ENCODE results near the gene NEURL1. TPM values are rescaled to one million over a fixed set of nuclear protein-coding genes. Genes with fewer than 3 reads are reported as not detected.

The NEURL1 gene
- total RNA-seq, 2 experiments from 2014 or later = 0.47 TPM; not detected in 1

GRCh38 chr10:103553743-103554487 lies 60.4 kb downstream of the NEURL1 start:
- ChIA-PET POLR2A (no interaction called here), CTCF (ENCODE audit: unreplicated experiment) (no interaction called here)
- no peak overlapping the region for H3K4me3 ChIP-seq (ENCODE audit: low read depth, low read length, poor library complexity, severe bottlenecking)
- H4K20me1 ChIP-seq (ENCODE audit: insufficient read depth, low read length) = no peaks in the 10 kb centered on the region
- intact Hi-C loops (cut with micrococcal nuclease; ENCODE audit: unreplicated experiment) = no loop called here
- H3K79me2 ChIP-seq (ENCODE audit: insufficient read depth, low read depth, low read length) = no peaks in the 10 kb centered on the region
- no peak overlapping the region for H3K4me2 ChIP-seq (ENCODE audit: low read length)
- no peaks in the 10 kb centered on the region for H3K9me2 ChIP-seq (ENCODE audit: insufficient read depth, low read length)
- no peaks in the 10 kb centered on the region for H3K36me3 ChIP-seq (ENCODE audit: insufficient read depth, low read length)
- DNase-seq (ENCODE audit: low spot score) = no peak
- no peak overlapping the region for H2AFZ ChIP-seq (ENCODE audit: low read length)
- no peak for TF ChIP-seq EZH2phosphoT487 (IDR thresholded peaks at IDR 0.05; ENCODE audit: borderline replicate concordance, low read depth, low read length)
- TF ChIP-seq CTCF (conservative IDR thresholded peaks at IDR 0.05; ENCODE audit: low read length) = no peak
- H3K4me1 ChIP-seq (ENCODE audit: insufficient read depth, low read length, poor library complexity, severe bottlenecking) = peaks cover 9% of the 10 kb centered on the region
- H3K27ac ChIP-seq (ENCODE audit: low read depth, low read length, poor library complexity, severe bottlenecking) = no peak overlapping the region
- H3K9me3 ChIP-seq (ENCODE audit: low read length) = no peaks in the 10 kb centered on the region
- BruUV-seq (replicated peaks) = no TSS peak

GRCh38 chr10:103554488-103555324 lies 61.2 kb downstream of the NEURL1 start:
- TF ChIP-seq EZH2phosphoT487 (IDR thresholded peaks at IDR 0.05; ENCODE audit: borderline replicate concordance, low read depth, low read length) (no peak), CTCF (conservative IDR thresholded peaks at IDR 0.05; ENCODE audit: low read length) (no peak)
- intact Hi-C loops (cut with micrococcal nuclease; ENCODE audit: unreplicated experiment) = no loop called here
- Histone ChIP-seq H3K79me2 (ENCODE audit: insufficient read depth, low read depth, low read length) (no peaks in the 10 kb centered on the region), H4K20me1 (ENCODE audit: insufficient read depth, low read length) (no peaks in the 10 kb centered on the region), H3K9me2 (ENCODE audit: insufficient read depth, low read length) (no peaks in the 10 kb centered on the region), H3K4me1 (ENCODE audit: insufficient read depth, low read length, poor library complexity, severe bottlenecking) (peaks cover 8% of the 10 kb centered on the region), H3K27ac (ENCODE audit: low read depth, low read length, poor library complexity, severe bottlenecking) (no peak overlapping the region), H3K4me2 (ENCODE audit: low read length) (no peak overlapping the region), H2AFZ (ENCODE audit: low read length) (no peak overlapping the region), H3K9me3 (ENCODE audit: low read length) (no peaks in the 10 kb centered on the region), H3K36me3 (ENCODE audit: insufficient read depth, low read length) (no peaks in the 10 kb centered on the region), H3K4me3 (ENCODE audit: low read depth, low read length, poor library complexity, severe bottlenecking) (no peak overlapping the region)
- no TSS peak for BruUV-seq (replicated peaks)
- CTCF ChIA-PET (ENCODE audit: unreplicated experiment) = no interaction called here
- POLR2A ChIA-PET = no interaction called here
- no peak for DNase-seq (ENCODE audit: low spot score)

- CTCF ChIA-PET (ENCODE audit: unreplicated experiment) = no interaction called here
These were observed 61.8 kb downstream of the NEURL1 start for GRCh38 chr10:103555325-103555649.

More at GRCh38 chr10:103555325-103555649, 61.8 kb downstream of the NEURL1 start:
- no peak for DNase-seq (ENCODE audit: low spot score)
- Histone ChIP-seq H3K27ac (ENCODE audit: low read depth, low read length, poor library complexity, severe bottlenecking) (no peak overlapping the region), H3K36me3 (ENCODE audit: insufficient read depth, low read length) (no peaks in the 10 kb centered on the region), H4K20me1 (ENCODE audit: insufficient read depth, low read length) (no peaks in the 10 kb centered on the region), H3K9me2 (ENCODE audit: insufficient read depth, low read length) (no peaks in the 10 kb centered on the region), H3K4me1 (ENCODE audit: insufficient read depth, low read length, poor library complexity, severe bottlenecking) (peaks cover 8% of the 10 kb centered on the region), H3K4me3 (ENCODE audit: low read depth, low read length, poor library complexity, severe bottlenecking) (no peak overlapping the region), H2AFZ (ENCODE audit: low read length) (no peak overlapping the region), H3K79me2 (ENCODE audit: insufficient read depth, low read depth, low read length) (no peaks in the 10 kb centered on the region), H3K9me3 (ENCODE audit: low read length) (no peaks in the 10 kb centered on the region), H3K4me2 (ENCODE audit: low read length) (no peak overlapping the region)
- TF ChIP-seq CTCF (conservative IDR thresholded peaks at IDR 0.05; ENCODE audit: low read length) = no peak
- no peak for TF ChIP-seq EZH2phosphoT487 (IDR thresholded peaks at IDR 0.05; ENCODE audit: borderline replicate concordance, low read depth, low read length)
- intact Hi-C loops (cut with micrococcal nuclease; ENCODE audit: unreplicated experiment) = no loop called here
- BruUV-seq (replicated peaks) = no TSS peak
- POLR2A ChIA-PET = no interaction called here
